NCI-H510A (cell line): Measurements from ENCODE around the gene RPS6KC1.
"Not testable (repeated sequence)": the region's sequence is repeated elsewhere in the genome, so short reads cannot be mapped to it uniquely, and the experiment has no call there.

Experiments
- DNase-seq: peaks from one replicate; lab custom pipeline; 2025; lab: John Stamatoyannopoulos, UW

The RPS6KC1 gene

GRCh38 chr1:213106298-213106697, 55.3 kb downstream of the RPS6KC1 start:
- DNase-seq: no peak

GRCh38 chr1:213107613-213108012, 56.6 kb downstream of the RPS6KC1 start:
- DNase-seq: no peak

- DNase-seq: no peak
Measured at GRCh38 chr1:213110349-213111300, 59.6 kb downstream of the RPS6KC1 start.

- no peak for DNase-seq
Measured at GRCh38 chr1:213111502-213111901, 60.5 kb downstream of the RPS6KC1 start.

GRCh38 chr1:213112723-213113122, 61.7 kb downstream of the RPS6KC1 start:
- DNase-seq: not testable (repeated sequence)

- not testable (repeated sequence) for DNase-seq
Measured at GRCh38 chr1:213117699-213118180, 66.7 kb downstream of the RPS6KC1 start.

- DNase-seq: no peak
Measured at GRCh38 chr1:213119794-213120193, 68.8 kb downstream of the RPS6KC1 start.

GRCh38 chr1:213120386-213120785, 69.3 kb downstream of the RPS6KC1 start:
- no peak for DNase-seq

- no peak for DNase-seq
Measured at GRCh38 chr1:213120961-213121360, 69.9 kb downstream of the RPS6KC1 start.

- peak; percentile 3 for DNase-seq
Measured at GRCh38 chr1:213122514-213122929, 71.5 kb downstream of the RPS6KC1 start.

GRCh38 chr1:213123087-213123486, 72.0 kb downstream of the RPS6KC1 start:
- DNase-seq: no peak

GRCh38 chr1:213123536-213123935, 72.5 kb downstream of the RPS6KC1 start:
- DNase-seq: no peak

GRCh38 chr1:213124590-213124989, 73.5 kb downstream of the RPS6KC1 start:
- no peak for DNase-seq

GRCh38 chr1:213125643-213126042, 74.6 kb downstream of the RPS6KC1 start:
- DNase-seq: no peak

- DNase-seq: no peak
Measured at GRCh38 chr1:213127074-213127473, 76.0 kb downstream of the RPS6KC1 start.

- DNase-seq: no peak
Measured at GRCh38 chr1:213131851-213132655, 81.0 kb downstream of the RPS6KC1 start.

GRCh38 chr1:213135572-213135971, 84.5 kb downstream of the RPS6KC1 start:
- no peak for DNase-seq

- no peak for DNase-seq
Measured at GRCh38 chr1:213136190-213136917, 85.3 kb downstream of the RPS6KC1 start.

GRCh38 chr1:213138391-213138790, 87.3 kb downstream of the RPS6KC1 start:
- DNase-seq: peak; percentile 24

GRCh38 chr1:213138892-213139291, 87.9 kb downstream of the RPS6KC1 start:
- DNase-seq: no peak

- DNase-seq: no peak
Measured at GRCh38 chr1:213148905-213149304, 97.9 kb downstream of the RPS6KC1 start.

GRCh38 chr1:213150090-213150489, 99.0 kb downstream of the RPS6KC1 start:
- DNase-seq: not testable (repeated sequence)
